Liver (tissue), 2 donors: ENCODE results near the gene E2F3.

Source experiments
- CTCF ChIP-seq: fragments of 150-350 bp; IDR thresholded peaks from 2 replicates; pipeline ENCODE4 v1.5.1; 2017; ENCODE audit warnings: improper control_type of control experiment, low read depth, low read length; ENCODE audit not compliant: missing input control
- REST ChIP-seq: IDR thresholded peaks from 2 replicates; pipeline ENCODE4 v1.6.1; 2016; ENCODE audit warnings: antibody characterized with exemption, mild to moderate bottlenecking
- donor health status: healthy.

DNA sequence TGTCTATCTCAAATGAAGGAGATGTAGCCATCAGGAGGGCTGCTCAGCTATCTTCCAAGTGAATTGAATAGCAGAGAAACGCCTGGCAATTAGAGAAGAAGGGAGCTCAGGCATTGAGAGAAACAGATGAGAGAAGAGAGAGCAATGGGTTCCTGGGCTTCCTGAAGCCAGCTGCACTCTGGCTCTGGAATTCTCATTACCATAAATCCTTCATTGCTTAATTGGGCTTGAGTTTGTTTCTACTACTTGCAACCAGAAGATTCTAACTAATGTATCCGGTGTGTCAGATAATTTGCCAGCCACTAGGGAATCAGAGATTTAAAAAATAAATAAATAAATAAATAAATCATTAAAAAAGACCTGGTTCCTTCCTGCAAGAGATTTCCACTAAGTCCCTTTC lies 107.5 kb downstream of the E2F3 start:
- no peak for TF ChIP-seq CTCF
- TF ChIP-seq REST, result no peak
